Endothelial cell of umbilical vein (primary cell): ENCODE measurements around the gene SNX9. TPM values are rescaled to one million over a fixed set of nuclear protein-coding genes. Genes with fewer than 3 reads are reported as not detected.

Source experiments
- BruUV-seq: library from RNA; stranded (reverse); fragments of 400-500 nt; replicated peaks from 2 replicates; lab custom pipeline; 2021; lab: Mats Ljungman, UMichigan
- CTCF ChIA-PET: fragments of 300-600, 350-600 bp; sonication (Branson Sonifier 250); formaldehyde crosslinking; loops from one replicate; lab custom pipeline; 2021; ENCODE audit warnings: antibody characterized with exemption, inconsistent platforms; lab: Charles Lee
- POLR2A ChIA-PET: fragments of 300-600, 350-600 bp; sonication (Branson Sonifier 250); formaldehyde crosslinking; loops from one replicate; lab custom pipeline; 2021; ENCODE audit warnings: antibody characterized with exemption, inconsistent platforms; lab: Charles Lee
- DNase-seq: peaks from one replicate; pipeline ENCODE4 v3.0.0-alpha.2; 2011; ENCODE audit warnings: low read depth, low spot score
- FAIRE-seq: peaks from 2 replicates; lab custom pipeline; 2011; peaks lifted over from hg19 to GRCh38; lab: Jason Lieb, UNC
- H2AFZ ChIP-seq: 2 replicates; pipeline ENCODE4 v1.6.0; 2012; ENCODE audit warnings: low read depth, low read length, control low read depth, inconsistent platforms
- H3K27ac ChIP-seq: 2 replicates; pipeline ENCODE4 v1.5.1; 2011; ENCODE audit warnings: low read depth, mild to moderate bottlenecking, control low read depth, low read length, moderate library complexity; ENCODE audit not compliant: insufficient read depth
- H3K27me3 ChIP-seq, 2 experiments: 2 replicates each; pipeline versions ENCODE4 v1.6.0 to v1.6.1; 2011; ENCODE audit warnings: low read length in 2 of 2, mixed read lengths in 1 of 2; ENCODE audit not compliant: control insufficient read depth in 2 of 2, insufficient read depth in 2 of 2
- H3K36me3 ChIP-seq, 2 experiments: 2 replicates in 1 of 2; 3 replicates in 1 of 2; pipeline ENCODE4 v1.5.1; 2011; ENCODE audit warnings: low read length in 2 of 2, mild to moderate bottlenecking in 1 of 2, moderate library complexity in 1 of 2; ENCODE audit not compliant: control insufficient read depth in 2 of 2, insufficient read depth in 2 of 2; ENCODE audit errors: extremely low read depth in 1 of 2
- H3K4me1 ChIP-seq: 3 replicates; pipeline ENCODE4 v1.5.1; 2011; ENCODE audit warnings: mild to moderate bottlenecking, low read length; ENCODE audit not compliant: control insufficient read depth, insufficient read depth; ENCODE audit errors: extremely low read depth
- H3K4me2 ChIP-seq: 2 replicates; pipeline ENCODE4 v1.6.1; 2011; ENCODE audit warnings: low read length, control low read depth, mixed read lengths; ENCODE audit not compliant: insufficient read depth
- H3K4me3 ChIP-seq, 3 experiments: fragments of 200-600 bp in 1 of 3; sonication (generic), shearing (Covaris generic) in 1 of 3; replicated peaks in 1 of 3; 2 replicates each; pipeline ENCODE4 v1.5.1; 2011 to 2016; ENCODE audit warnings: control low read depth in 3 of 3, low read length in 3 of 3, mild to moderate bottlenecking in 2 of 3, inconsistent platforms in 1 of 3, low read depth in 1 of 3, moderate library complexity in 1 of 3; ENCODE audit not compliant: insufficient read depth in 1 of 3
- H3K79me2 ChIP-seq: 2 replicates; pipeline ENCODE4 v1.6.0; 2012; ENCODE audit warnings: low read length, inconsistent platforms; ENCODE audit not compliant: control insufficient read depth, insufficient read depth
- H3K9ac ChIP-seq: replicated peaks from 2 replicates; pipeline ENCODE3; 2011; ENCODE audit warnings: low read length, control low read depth; ENCODE audit not compliant: insufficient read depth; ENCODE audit errors: extremely low read depth
- H3K9me1 ChIP-seq: replicated peaks from 3 replicates; pipeline ENCODE4 v1.6.0; 2011; ENCODE audit warnings: mild to moderate bottlenecking, low read length; ENCODE audit not compliant: control insufficient read depth, insufficient read depth; ENCODE audit errors: extremely low read depth
- H3K9me3 ChIP-seq: replicated peaks from 2 replicates; pipeline ENCODE4 v1.5.1; 2012; ENCODE audit warnings: low read length, inconsistent platforms; ENCODE audit not compliant: control insufficient read depth, insufficient read depth
- H4K20me1 ChIP-seq: replicated peaks from 2 replicates; pipeline ENCODE3; 2011; ENCODE audit warnings: mild to moderate bottlenecking, low read length; ENCODE audit not compliant: control insufficient read depth, insufficient read depth; ENCODE audit errors: extremely low read depth
- EZH2 ChIP-seq: IDR thresholded peaks from 2 replicates; pipeline ENCODE4 v1.6.1; 2012; ENCODE audit warnings: borderline replicate concordance, low read depth, mild to moderate bottlenecking, moderate library complexity, low read length, inconsistent platforms; ENCODE audit not compliant: severe bottlenecking
- FOS ChIP-seq: IDR thresholded peaks from 2 replicates; pipeline ENCODE4 v1.6.1; 2011; ENCODE audit warnings: mild to moderate bottlenecking, low read length, moderate library complexity, borderline replicate concordance; ENCODE audit not compliant: insufficient read depth
- GATA2 ChIP-seq: IDR thresholded peaks from 2 replicates; pipeline ENCODE4 v1.7.0; 2011; ENCODE audit warnings: low read depth, mild to moderate bottlenecking, moderate library complexity, mixed read lengths, low read length; ENCODE audit not compliant: insufficient read length, insufficient read depth
- JUN ChIP-seq: IDR thresholded peaks from 2 replicates; pipeline ENCODE4 v1.6.1; 2011; ENCODE audit warnings: borderline replicate concordance, low read depth; ENCODE audit not compliant: insufficient read length, insufficient read depth
- MAX ChIP-seq: IDR thresholded peaks from 2 replicates; pipeline ENCODE4 v1.6.1; 2011; ENCODE audit not compliant: insufficient read depth, insufficient read length
- MYC ChIP-seq: IDR thresholded peaks from one replicate; pipeline ENCODE4 v1.6.1; 2011; ENCODE audit warnings: mild to moderate bottlenecking, low read depth, low read length
- POLR2A ChIP-seq: IDR thresholded peaks from 2 replicates; pipeline ENCODE4 v1.6.1; 2012; ENCODE audit warnings: low read depth, mild to moderate bottlenecking, control low read depth, low read length
- POLR2AphosphoS5 ChIP-seq: IDR thresholded peaks from 2 replicates; pipeline ENCODE4 v1.6.1; 2012; ENCODE audit warnings: low read depth, mild to moderate bottlenecking, control low read depth, low read length, moderate library complexity; ENCODE audit not compliant: insufficient read depth
- dilution Hi-C: fragments of 300-500 bp; cut with MboI; formaldehyde crosslinking; loops from one replicate; pipeline ENCODE4 v1.15.0; 2019; ENCODE audit warnings: low sequenced_read_pairs; ENCODE audit not compliant: extremely low pct_ligation_motif_present
- intact Hi-C: fragments of 100-400 bp; cut with micrococcal nuclease; formaldehyde crosslinking; loops from one replicate; pipeline ENCODE4 v1.10.0; 2022
- polyA plus RNA-seq, 4 experiments: library from polyadenylated mRNA; depleted of rRNA in 3 of 4; stranded (reverse) in 3 of 4; unstranded in 1 of 4; fragments of >200 nt; gene quantifications; 2 replicates each; pipeline versions ENCODE4 v1.2.1 to v1.2.3, GENCODE V29; 2011 to 2012; ENCODE audit warnings: missing spikeins in 1 of 4
- total RNA-seq: library from RNA; stranded (reverse); gene quantifications from 2 replicates; pipeline ENCODE4 v1.2.3, GENCODE V29; 2021
- TF ChIP-seq, protein P1 (sequence below), 2 donors: IDR thresholded peaks; 1 replicate in 1 of 2; 2 replicates in 1 of 2; pipeline ENCODE4 v1.5.1; 2011; ENCODE audit warnings: low read length in 2 of 2, mild to moderate bottlenecking in 2 of 2, moderate library complexity in 2 of 2, control low read depth in 1 of 2, inconsistent platforms in 1 of 2, low read depth in 1 of 2; ENCODE audit not compliant: insufficient read depth in 1 of 2; ENCODE audit errors: extremely low read depth in 1 of 2

The SNX9 gene
- total and polyA plus RNA-seq, 2 donors (not counting 3 experiments of a cell fraction or from before 2014, with no cell fraction given): 27.5 to 54.5 TPM

- Histone ChIP-seq H3K4me2 (no peak overlapping the region), H3K9me3 (no peaks in the 10 kb centered on the region), H3K4me1 (no peaks in the 10 kb centered on the region), H3K36me3 (peaks cover 23 to 42% of the 10 kb centered on the region in 2 experiments), H2AFZ (no peak overlapping the region), H4K20me1 (no peaks in the 10 kb centered on the region), H3K9me1 (no peaks in the 10 kb centered on the region), H3K27ac (no peak overlapping the region), H3K4me3 (no peak overlapping the region), H3K79me2 (no peaks in the 10 kb centered on the region), H3K27me3 (no peaks in the 10 kb centered on the region), H3K9ac (no peak overlapping the region)
- CTCF ChIA-PET: no interaction called here
- FAIRE-seq (no peak), DNase-seq (no peak)
- POLR2A ChIA-PET: no interaction called here
- no peak for TF ChIP-seq MYC
- TF ChIP-seq POLR2A: no peak
- TF ChIP-seq, protein P1, sequence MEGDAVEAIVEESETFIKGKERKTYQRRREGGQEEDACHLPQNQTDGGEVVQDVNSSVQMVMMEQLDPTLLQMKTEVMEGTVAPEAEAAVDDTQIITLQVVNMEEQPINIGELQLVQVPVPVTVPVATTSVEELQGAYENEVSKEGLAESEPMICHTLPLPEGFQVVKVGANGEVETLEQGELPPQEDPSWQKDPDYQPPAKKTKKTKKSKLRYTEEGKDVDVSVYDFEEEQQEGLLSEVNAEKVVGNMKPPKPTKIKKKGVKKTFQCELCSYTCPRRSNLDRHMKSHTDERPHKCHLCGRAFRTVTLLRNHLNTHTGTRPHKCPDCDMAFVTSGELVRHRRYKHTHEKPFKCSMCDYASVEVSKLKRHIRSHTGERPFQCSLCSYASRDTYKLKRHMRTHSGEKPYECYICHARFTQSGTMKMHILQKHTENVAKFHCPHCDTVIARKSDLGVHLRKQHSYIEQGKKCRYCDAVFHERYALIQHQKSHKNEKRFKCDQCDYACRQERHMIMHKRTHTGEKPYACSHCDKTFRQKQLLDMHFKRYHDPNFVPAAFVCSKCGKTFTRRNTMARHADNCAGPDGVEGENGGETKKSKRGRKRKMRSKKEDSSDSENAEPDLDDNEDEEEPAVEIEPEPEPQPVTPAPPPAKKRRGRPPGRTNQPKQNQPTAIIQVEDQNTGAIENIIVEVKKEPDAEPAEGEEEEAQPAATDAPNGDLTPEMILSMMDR (IDR thresholded peaks at IDR 0.05; ENCODE audit: extremely low read depth in 1 of 2, insufficient read depth in 1 of 2, low read depth in 1 of 2, low read length in 2 of 2): no peak
- TF ChIP-seq GATA2: no peak
- no peak for TF ChIP-seq EZH2
- no peak for TF ChIP-seq FOS
- TF ChIP-seq JUN: no peak
- no peak for TF ChIP-seq POLR2AphosphoS5
- TF ChIP-seq MAX: no peak
- intact Hi-C loops (no loop called here), dilution Hi-C loops (no loop called here)
- no TSS peak for BruUV-seq
These were observed 120.4 kb downstream of the SNX9 start for GRCh38 chr6:157943249-157943963.
